GM12892 (cell line): ENCODE results near the gene MARCHF10.

Source experiments
- POLR2A ChIP-seq: IDR thresholded peaks from 2 replicates; pipeline ENCODE4 v1.6.1; 2011; ENCODE audit warnings: low read depth, low read length, control low read depth
- POLR2AphosphoS5 ChIP-seq: IDR thresholded peaks from 2 replicates; pipeline ENCODE4 v1.6.1; 2011; ENCODE audit warnings: low read depth, low read length, control low read depth

DNA sequence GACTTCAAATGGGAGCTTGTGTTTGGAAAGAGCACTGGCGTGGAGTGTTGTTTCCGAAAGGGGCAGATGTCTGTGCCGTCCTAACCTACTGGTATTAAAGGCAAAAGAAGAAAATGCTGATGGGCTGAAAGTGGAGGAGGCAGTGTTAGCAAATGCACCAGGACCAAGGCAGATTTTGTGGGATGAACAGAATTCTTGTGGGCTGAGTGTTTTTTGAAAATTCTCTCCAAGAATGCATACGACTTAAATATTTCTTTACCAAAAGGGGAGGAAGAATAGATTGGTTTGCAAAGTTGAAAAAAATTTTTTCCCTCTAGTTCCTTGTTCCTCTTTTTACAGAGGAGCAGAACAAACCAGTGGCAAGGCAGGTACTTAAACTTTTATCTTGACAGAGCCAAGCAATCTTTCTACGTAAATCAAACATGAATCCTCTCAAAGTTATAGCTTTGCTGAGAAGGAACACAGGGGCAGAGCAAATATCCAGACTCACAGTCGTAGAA is 16.8 kb downstream of the MARCHF10 start:
- TF ChIP-seq POLR2A (no peak), POLR2AphosphoS5 (no peak)
